H9 (cell line): Measurements from ENCODE around the gene UST. TPM values are rescaled to one million over a fixed set of nuclear protein-coding genes. Genes with fewer than 3 reads are reported as not detected.

Source experiments
- DNase-seq: peaks from one replicate; pipeline ENCODE4 v3.0.0-alpha.2; 2017
- H2AFZ ChIP-seq: one replicate; pipeline ENCODE4 v1.6.1; 2013; ENCODE audit warnings: mild to moderate bottlenecking, low read length, control low read depth, moderate library complexity
- H2AK5ac ChIP-seq: 2 replicates; pipeline ENCODE4 v1.6.1; 2013; ENCODE audit warnings: low read length, control low read depth, mixed read lengths; ENCODE audit not compliant: insufficient read length
- H2BK120ac ChIP-seq: one replicate; pipeline ENCODE4 v1.6.1; 2013; ENCODE audit warnings: low read depth, mild to moderate bottlenecking, low read length, control low read depth, inconsistent platforms; ENCODE audit not compliant: poor library complexity, severe bottlenecking
- H2BK12ac ChIP-seq: 2 replicates; pipeline ENCODE4 v1.6.1; 2013; ENCODE audit warnings: low read length, control low read depth, mixed read lengths, low read depth; ENCODE audit not compliant: insufficient read length
- H2BK15ac ChIP-seq: 2 replicates; pipeline ENCODE4 v1.6.1; 2013; ENCODE audit warnings: low read depth, low read length, control low read depth
- H2BK20ac ChIP-seq: one replicate; pipeline ENCODE4 v1.6.1; 2013; ENCODE audit warnings: low read depth, mild to moderate bottlenecking, low read length, control low read depth, inconsistent platforms; ENCODE audit not compliant: poor library complexity, severe bottlenecking
- H2BK5ac ChIP-seq: 2 replicates; pipeline ENCODE4 v1.6.1; 2013; ENCODE audit warnings: low read length, control low read depth, mixed read lengths; ENCODE audit not compliant: insufficient read length
- H3K14ac ChIP-seq: 2 replicates; pipeline ENCODE4 v1.6.1; 2013; ENCODE audit warnings: low read length, control low read depth; ENCODE audit not compliant: insufficient read depth
- H3K18ac ChIP-seq: 2 replicates; pipeline ENCODE4 v1.6.1; 2013; ENCODE audit warnings: low read depth, mild to moderate bottlenecking, mixed read lengths, low read length, control low read depth; ENCODE audit not compliant: insufficient read length
- H3K23ac ChIP-seq: 2 replicates; pipeline ENCODE4 v1.6.1; 2013; ENCODE audit warnings: low read length, control low read depth, mixed read lengths, low read depth; ENCODE audit not compliant: insufficient read length
- H3K23me2 ChIP-seq: 2 replicates; pipeline ENCODE4 v1.6.1; 2013; ENCODE audit warnings: low read depth, mild to moderate bottlenecking, mixed read lengths, low read length, control low read depth; ENCODE audit not compliant: insufficient read length, poor library complexity, severe bottlenecking
- H3K27ac ChIP-seq: 2 replicates; pipeline ENCODE4 v1.5.1; 2013; ENCODE audit warnings: low read length, control low read depth, mixed read lengths, low read depth; ENCODE audit not compliant: insufficient read length
- H3K27me3 ChIP-seq: 2 replicates; pipeline ENCODE4 v1.6.1; 2013; ENCODE audit warnings: low read length, control low read depth, inconsistent platforms; ENCODE audit not compliant: insufficient read depth
- H3K4ac ChIP-seq: 2 replicates; pipeline ENCODE4 v1.6.1; 2013; ENCODE audit warnings: low read depth, mild to moderate bottlenecking, control low read depth, inconsistent platforms, low read length, moderate library complexity
- H3K4me1 ChIP-seq: 2 replicates; pipeline ENCODE4 v1.6.1; 2013; ENCODE audit warnings: low read length, control low read depth, inconsistent platforms; ENCODE audit not compliant: insufficient read depth
- H3K4me2 ChIP-seq: 2 replicates; pipeline ENCODE4 v1.6.1; 2013; ENCODE audit warnings: low read length, control low read depth, mixed read lengths; ENCODE audit not compliant: insufficient read length, insufficient read depth
- H3K56ac ChIP-seq: 2 replicates; pipeline ENCODE4 v1.6.1; 2013; ENCODE audit warnings: low read depth, mild to moderate bottlenecking, mixed read lengths, low read length, control low read depth; ENCODE audit not compliant: insufficient read length
- H3K79me1 ChIP-seq: 2 replicates; pipeline ENCODE4 v1.6.1; 2013; ENCODE audit warnings: low read depth, mild to moderate bottlenecking, moderate library complexity, low read length, control low read depth, inconsistent platforms; ENCODE audit not compliant: insufficient read depth, poor library complexity, severe bottlenecking
- H3K79me2 ChIP-seq: 2 replicates; pipeline ENCODE4 v1.6.1; 2013; ENCODE audit warnings: low read length, control low read depth, inconsistent platforms; ENCODE audit not compliant: insufficient read depth
- H3K9ac ChIP-seq: 2 replicates; pipeline ENCODE4 v1.6.1; 2013; ENCODE audit warnings: low read length, control low read depth, mixed read lengths; ENCODE audit not compliant: insufficient read length; ENCODE audit errors: extremely low read depth
- H3K9me3 ChIP-seq: one replicate; pipeline ENCODE4 v1.6.1; 2013; ENCODE audit warnings: low read depth, low read length, inconsistent platforms; ENCODE audit not compliant: control insufficient read depth
- H3T11ph ChIP-seq: one replicate; pipeline ENCODE4 v1.6.1; 2013; ENCODE audit warnings: mild to moderate bottlenecking, low read length, control low read depth, inconsistent platforms
- H4K20me1 ChIP-seq: one replicate; pipeline ENCODE4 v1.6.1; 2013; ENCODE audit not compliant: control insufficient read depth, insufficient read length, insufficient read depth
- H4K5ac ChIP-seq: 2 replicates; pipeline ENCODE4 v1.6.1; 2013; ENCODE audit warnings: low read depth, mild to moderate bottlenecking, mixed read lengths, low read length, control low read depth; ENCODE audit not compliant: insufficient read length
- H4K8ac ChIP-seq: replicated peaks from 2 replicates; pipeline ENCODE4 v1.6.1; 2013; ENCODE audit warnings: low read length, control low read depth, mixed read lengths, low read depth; ENCODE audit not compliant: insufficient read length
- H4K91ac ChIP-seq: 2 replicates; pipeline ENCODE4 v1.6.1; 2013; ENCODE audit warnings: low read depth, mild to moderate bottlenecking, moderate library complexity, mixed read lengths, low read length, control low read depth; ENCODE audit not compliant: insufficient read length
- H3K27ac Mint-ChIP-seq, 3 experiments: 2 replicates in 2 of 3; 3 replicates in 1 of 3; pipeline ENCODE4 v1.8.0; 2020 to 2021; ENCODE audit warnings: mixed read lengths in 3 of 3, mild to moderate bottlenecking in 1 of 3, moderate library complexity in 1 of 3
- H3K27me3 Mint-ChIP-seq: 2 replicates; pipeline ENCODE4 v1.8.0; 2021; ENCODE audit warnings: low read depth, mild to moderate bottlenecking, moderate library complexity, mixed read lengths
- H3K36me3 Mint-ChIP-seq, 3 experiments: 2 replicates in 2 of 3; 3 replicates in 1 of 3; pipeline ENCODE4 v1.8.0; 2020 to 2021; ENCODE audit warnings: low read depth in 3 of 3, mixed read lengths in 3 of 3; ENCODE audit not compliant: insufficient read depth in 1 of 3
- H3K4me1 Mint-ChIP-seq, 2 experiments: 2 replicates each; pipeline ENCODE4 v1.8.0; 2020; ENCODE audit warnings: mixed read lengths in 2 of 2
- H3K4me3 Mint-ChIP-seq, 2 experiments: 2 replicates in 1 of 2; 3 replicates in 1 of 2; pipeline ENCODE4 v1.8.0; 2020 to 2021; ENCODE audit warnings: mild to moderate bottlenecking in 2 of 2, mixed read lengths in 2 of 2, moderate library complexity in 1 of 2
- H3K9me3 Mint-ChIP-seq, 2 experiments: 2 replicates in 1 of 2; 3 replicates in 1 of 2; pipeline ENCODE4 v1.8.0; 2020; ENCODE audit warnings: mild to moderate bottlenecking in 2 of 2, mixed read lengths in 2 of 2, moderate library complexity in 1 of 2
- WGBS: extraction: QIAGEN DNeasy Blood & Tissue Kit; methylation state at CpG from one replicate; pipeline ENCODE4 v1.1.7; 2013; ENCODE audit warnings: missing lambda C conversion rate, low lambda C conversion rate, mixed read lengths; ENCODE audit not compliant: insufficient read length; ENCODE audit errors: extremely low coverage; 5-methylcytosine and 5-hydroxymethylcytosine counted together
- total RNA-seq: library from RNA; stranded (reverse); gene quantifications from 2 replicates; pipeline ENCODE4 v1.2.1, GENCODE V29; 2021
- TF ChIP-seq, protein P1 (sequence below): fragments of 200-600 bp; sonication (generic); conservative IDR thresholded peaks from 3 replicates; pipeline ENCODE4 v1.8.0; 2021; ENCODE audit warnings: antibody characterized with exemption, mild to moderate bottlenecking

Gene UST
- total RNA-seq, 1 experiment from 2014 or later, result 14.4 TPM

DNA sequence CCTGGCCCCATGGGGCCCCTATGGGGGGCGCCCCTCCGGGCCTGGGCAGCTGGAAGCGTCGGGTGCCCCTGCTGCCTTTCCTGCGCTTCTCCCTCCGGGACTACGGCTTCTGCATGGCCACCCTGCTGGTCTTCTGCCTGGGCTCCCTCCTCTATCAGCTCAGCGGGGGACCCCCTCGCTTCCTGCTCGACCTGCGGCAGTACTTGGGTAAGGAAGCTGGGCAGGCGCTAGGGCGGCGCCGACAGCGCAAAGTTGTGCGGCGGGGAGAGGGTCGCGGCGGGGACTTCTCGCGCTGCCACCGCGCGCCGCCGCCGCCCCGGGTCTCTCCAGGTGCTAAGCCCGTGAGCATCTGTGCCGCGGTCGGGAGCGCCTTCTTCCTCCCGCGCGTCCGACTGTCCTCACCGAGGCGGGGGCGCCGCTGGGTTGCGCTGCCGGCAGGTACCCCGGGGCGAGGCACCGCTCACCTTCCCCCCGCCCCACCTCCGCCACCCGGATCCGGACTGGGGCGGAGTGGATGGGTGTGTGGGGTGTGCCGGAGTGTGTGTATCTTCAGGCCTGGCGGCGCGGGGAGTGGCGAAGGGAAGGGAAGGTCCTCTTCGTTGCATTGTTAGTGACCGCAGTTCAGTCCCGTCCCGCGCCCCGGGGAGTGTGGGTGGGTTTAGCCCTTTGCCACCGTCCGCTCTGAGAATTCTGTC is 788 bp downstream of the UST start:
- Histone ChIP-seq H4K20me1 (no peaks in the 10 kb centered on the region), H3K79me2 (peaks cover 27% of the 10 kb centered on the region), H2BK5ac (no peak overlapping the region), H2AFZ (no peak overlapping the region), H2BK20ac (no peak overlapping the region), H3K18ac (no peak overlapping the region), H3K79me1 (no peaks in the 10 kb centered on the region), H3K9ac (peak overlapping the region; percentile 66), H3K23ac (no peak overlapping the region), H2BK12ac (no peak overlapping the region), H4K5ac (no peak overlapping the region), H3K23me2 (peaks cover 10% of the 10 kb centered on the region), H3K4ac (no peak overlapping the region), H3K4me1 (peaks cover 8% of the 10 kb centered on the region), H3K27me3 (no peaks in the 10 kb centered on the region), H3T11ph (no peak overlapping the region), H2BK15ac (no peak overlapping the region), H3K56ac (no peak overlapping the region), H4K91ac (no peak overlapping the region), H3K14ac (peak overlapping the region; percentile 74), H3K27ac (no peak overlapping the region), H4K8ac (no peak overlapping the region), H3K9me3 (no peaks in the 10 kb centered on the region), H2BK120ac (no peak overlapping the region), H3K4me2 (peak overlapping the region; percentile 68), H2AK5ac (no peak overlapping the region)
- peak overlapping the region; percentile 81 to 97 for H3K4me3 Mint-ChIP-seq
- TF ChIP-seq, protein P1, sequence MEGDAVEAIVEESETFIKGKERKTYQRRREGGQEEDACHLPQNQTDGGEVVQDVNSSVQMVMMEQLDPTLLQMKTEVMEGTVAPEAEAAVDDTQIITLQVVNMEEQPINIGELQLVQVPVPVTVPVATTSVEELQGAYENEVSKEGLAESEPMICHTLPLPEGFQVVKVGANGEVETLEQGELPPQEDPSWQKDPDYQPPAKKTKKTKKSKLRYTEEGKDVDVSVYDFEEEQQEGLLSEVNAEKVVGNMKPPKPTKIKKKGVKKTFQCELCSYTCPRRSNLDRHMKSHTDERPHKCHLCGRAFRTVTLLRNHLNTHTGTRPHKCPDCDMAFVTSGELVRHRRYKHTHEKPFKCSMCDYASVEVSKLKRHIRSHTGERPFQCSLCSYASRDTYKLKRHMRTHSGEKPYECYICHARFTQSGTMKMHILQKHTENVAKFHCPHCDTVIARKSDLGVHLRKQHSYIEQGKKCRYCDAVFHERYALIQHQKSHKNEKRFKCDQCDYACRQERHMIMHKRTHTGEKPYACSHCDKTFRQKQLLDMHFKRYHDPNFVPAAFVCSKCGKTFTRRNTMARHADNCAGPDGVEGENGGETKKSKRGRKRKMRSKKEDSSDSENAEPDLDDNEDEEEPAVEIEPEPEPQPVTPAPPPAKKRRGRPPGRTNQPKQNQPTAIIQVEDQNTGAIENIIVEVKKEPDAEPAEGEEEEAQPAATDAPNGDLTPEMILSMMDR, result 0 out of 3 replicates have a peak, but pooled peaks have one; percentile 15
- DNase-seq, result peak; percentile 80
- H3K36me3 Mint-ChIP-seq, result no peaks in the 10 kb centered on the region
- H3K9me3 Mint-ChIP-seq, result no peaks in the 10 kb centered on the region; a peak in 1 of 5 replicates
- peaks cover 25% of the 10 kb centered on the region for H3K27me3 Mint-ChIP-seq
- peaks cover 31 to 37% of the 10 kb centered on the region in 2 experiments for H3K4me1 Mint-ChIP-seq
- no CpG with 5 or more reads among the region's 66 CpGs for WGBS
- H3K27ac Mint-ChIP-seq, result no peak overlapping the region
